SU-DHL-6 (cell line): ENCODE results near the gene TLK2.

ENCODE experiments used
- H2AFZ ChIP-seq: fragments of 200-600 bp; sonication (generic); 2 replicates; pipeline ENCODE4 v1.6.1; 2014; ENCODE audit warnings: low read depth, mild to moderate bottlenecking, moderate library complexity, mixed read lengths, antibody characterized with exemption, low read length; ENCODE audit not compliant: severe bottlenecking
- H3F3A ChIP-seq: fragments of 200-600 bp; shearing (Covaris generic); 2 replicates; pipeline ENCODE4 v1.6.0; 2016; ENCODE audit warnings: antibody characterized with exemption, mild to moderate bottlenecking; ENCODE audit not compliant: insufficient read depth
- H3K27ac ChIP-seq: fragments of 200-600 bp; sonication (generic); 2 replicates; pipeline ENCODE4 v1.5.1; 2016; ENCODE audit warnings: low read depth, mild to moderate bottlenecking, low read length, moderate library complexity, mixed read lengths
- H3K27me3 ChIP-seq: fragments of 200-600 bp; sonication (generic), shearing (Covaris generic); 2 replicates; pipeline ENCODE4 v1.6.0; 2014; ENCODE audit warnings: mild to moderate bottlenecking, low read length
- H3K36me3 ChIP-seq: fragments of 200-600 bp; sonication (generic); 2 replicates; pipeline ENCODE4 v1.6.1; 2014; ENCODE audit warnings: mild to moderate bottlenecking, low read length, mixed read lengths
- H3K4me2 ChIP-seq: fragments of 300-600, 200-600 bp; shearing (Covaris generic), sonication (generic); 2 replicates; pipeline ENCODE4 v1.6.0; 2014; ENCODE audit warnings: low read length, low read depth, mild to moderate bottlenecking; ENCODE audit not compliant: poor library complexity, severe bottlenecking
- H3K4me3 ChIP-seq: fragments of 200-600 bp; sonication (generic); 2 replicates; pipeline ENCODE4 v1.5.1; 2014; ENCODE audit warnings: antibody characterized with exemption, low read length, mild to moderate bottlenecking, mixed read lengths; ENCODE audit not compliant: insufficient read depth, poor library complexity, severe bottlenecking
- H3K79me2 ChIP-seq: fragments of 200-600 bp; sonication (generic); 2 replicates; pipeline ENCODE4 v1.6.1; 2014; ENCODE audit warnings: mild to moderate bottlenecking, low read length, moderate library complexity; ENCODE audit not compliant: insufficient read depth
- H3K9ac ChIP-seq: fragments of 200-600 bp; sonication (generic); 2 replicates; pipeline ENCODE4 v1.7.0; 2014; ENCODE audit warnings: mild to moderate bottlenecking, low read length
- H3K9me2 ChIP-seq: fragments of 200-600 bp; sonication (generic); replicated peaks from 2 replicates; pipeline ENCODE4 v1.6.1; 2014; ENCODE audit warnings: low read length; ENCODE audit not compliant: insufficient read depth
- H3K9me3 ChIP-seq: fragments of 200-600 bp; sonication (generic); 2 replicates; pipeline ENCODE4 v1.6.1; 2014; ENCODE audit warnings: low read length, mixed read lengths; ENCODE audit not compliant: insufficient read depth
- H4K20me1 ChIP-seq: fragments of 200-600 bp; sonication (generic); 2 replicates; pipeline ENCODE4 v1.6.1; 2014; ENCODE audit warnings: low read depth, mild to moderate bottlenecking, antibody characterized with exemption, low read length, moderate library complexity, mixed read lengths
- EZH2phosphoT487 ChIP-seq: fragments of 200-600 bp; sonication (generic), shearing (Covaris generic); conservative IDR thresholded peaks from 2 replicates; pipeline ENCODE4 v1.6.1; 2018; ENCODE audit warnings: mild to moderate bottlenecking, antibody characterized with exemption, low read length, moderate library complexity, mixed read lengths
- TF ChIP-seq, protein P1 (sequence below): fragments of 200-600 bp; sonication (generic); IDR thresholded peaks from one replicate; pipeline ENCODE4 v1.5.1; 2017; ENCODE audit warnings: antibody characterized with exemption, mild to moderate bottlenecking, low read length, moderate library complexity; ENCODE audit not compliant: insufficient read depth, poor library complexity, severe bottlenecking

TLK2 gene

DNA sequence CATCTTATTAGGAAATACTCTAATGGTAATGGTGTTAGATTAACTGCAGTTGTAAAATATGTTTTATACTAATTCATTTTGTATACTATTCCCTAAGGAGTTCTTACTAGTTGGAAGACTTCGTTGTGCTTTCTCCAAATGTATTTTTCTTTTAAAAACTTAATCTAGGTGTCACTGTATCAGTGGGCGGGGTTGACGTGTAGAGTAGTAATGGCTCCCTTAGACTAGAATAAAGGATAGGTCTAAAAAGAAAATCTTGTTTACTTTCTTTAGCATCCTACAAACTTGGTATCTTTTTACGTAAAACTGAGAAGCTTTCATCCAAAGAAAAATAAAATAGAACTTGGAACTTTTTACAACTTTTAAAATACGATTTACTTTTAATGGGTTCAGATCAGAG, 93.9 kb downstream of the TLK2 start:
- H2AFZ ChIP-seq = no peak overlapping the region
- no peak overlapping the region for H3K4me2 ChIP-seq
- no peaks in the 10 kb centered on the region for H3K9me2 ChIP-seq
- no peak overlapping the region for H3K27ac ChIP-seq
- H3K4me3 ChIP-seq = no peak overlapping the region
- H3K36me3 ChIP-seq = peaks cover 16% of the 10 kb centered on the region; the same call in 1 of the 2 replicates
- H3K9ac ChIP-seq = no peak overlapping the region
- H4K20me1 ChIP-seq = no peaks in the 10 kb centered on the region
- TF ChIP-seq, protein P1, sequence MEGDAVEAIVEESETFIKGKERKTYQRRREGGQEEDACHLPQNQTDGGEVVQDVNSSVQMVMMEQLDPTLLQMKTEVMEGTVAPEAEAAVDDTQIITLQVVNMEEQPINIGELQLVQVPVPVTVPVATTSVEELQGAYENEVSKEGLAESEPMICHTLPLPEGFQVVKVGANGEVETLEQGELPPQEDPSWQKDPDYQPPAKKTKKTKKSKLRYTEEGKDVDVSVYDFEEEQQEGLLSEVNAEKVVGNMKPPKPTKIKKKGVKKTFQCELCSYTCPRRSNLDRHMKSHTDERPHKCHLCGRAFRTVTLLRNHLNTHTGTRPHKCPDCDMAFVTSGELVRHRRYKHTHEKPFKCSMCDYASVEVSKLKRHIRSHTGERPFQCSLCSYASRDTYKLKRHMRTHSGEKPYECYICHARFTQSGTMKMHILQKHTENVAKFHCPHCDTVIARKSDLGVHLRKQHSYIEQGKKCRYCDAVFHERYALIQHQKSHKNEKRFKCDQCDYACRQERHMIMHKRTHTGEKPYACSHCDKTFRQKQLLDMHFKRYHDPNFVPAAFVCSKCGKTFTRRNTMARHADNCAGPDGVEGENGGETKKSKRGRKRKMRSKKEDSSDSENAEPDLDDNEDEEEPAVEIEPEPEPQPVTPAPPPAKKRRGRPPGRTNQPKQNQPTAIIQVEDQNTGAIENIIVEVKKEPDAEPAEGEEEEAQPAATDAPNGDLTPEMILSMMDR = no peak
- TF ChIP-seq EZH2phosphoT487 = no peak
- no peaks in the 10 kb centered on the region for H3K27me3 ChIP-seq
- H3F3A ChIP-seq = no peaks in the 10 kb centered on the region
- H3K79me2 ChIP-seq = no peaks in the 10 kb centered on the region
- H3K9me3 ChIP-seq = no peaks in the 10 kb centered on the region

DNA sequence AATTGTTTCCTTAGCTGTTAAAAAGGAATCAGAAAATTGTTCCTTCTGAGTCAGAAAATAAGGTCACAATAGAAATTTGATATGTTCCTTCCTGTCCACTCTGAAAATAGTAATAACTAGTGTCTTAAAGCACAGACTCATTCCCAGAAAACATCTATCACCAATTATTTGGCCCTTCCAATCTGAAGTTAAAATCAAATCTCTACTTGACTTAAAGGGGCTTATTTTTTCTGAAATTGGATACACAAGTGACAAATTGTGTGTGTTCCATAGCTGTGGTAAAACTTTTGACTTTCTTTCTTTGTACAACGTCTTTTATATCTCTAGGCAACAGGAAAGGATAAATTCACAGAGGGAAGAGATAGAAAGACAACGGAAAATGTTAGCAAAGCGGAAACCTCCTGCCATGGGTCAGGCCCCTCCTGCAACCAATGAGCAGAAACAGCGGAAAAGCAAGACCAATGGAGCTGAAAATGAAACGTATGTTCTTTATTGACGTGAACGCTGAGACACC, 94.3 kb downstream of the TLK2 start:
- H3K9me2 ChIP-seq = no peaks in the 10 kb centered on the region
- no peak for TF ChIP-seq EZH2phosphoT487
- TF ChIP-seq, protein P1 = no peak
- no peaks in the 10 kb centered on the region for H3F3A ChIP-seq
- no peak overlapping the region for H3K4me3 ChIP-seq
- H3K27ac ChIP-seq = no peak overlapping the region
- H2AFZ ChIP-seq = no peak overlapping the region
- H3K4me2 ChIP-seq = no peak overlapping the region
- no peaks in the 10 kb centered on the region for H3K9me3 ChIP-seq
- no peaks in the 10 kb centered on the region for H3K27me3 ChIP-seq
- H3K36me3 ChIP-seq = peaks cover 16% of the 10 kb centered on the region; the same call in 1 of the 2 replicates
- no peak overlapping the region for H3K9ac ChIP-seq
- H3K79me2 ChIP-seq = no peaks in the 10 kb centered on the region
- H4K20me1 ChIP-seq = no peaks in the 10 kb centered on the region

GRCh38 chr17:62573480-62574117, 95.0 kb downstream of the TLK2 start:
- Histone ChIP-seq H3K36me3 (peaks cover 16% of the 10 kb centered on the region; the same call in 1 of the 2 replicates), H3K27me3 (no peaks in the 10 kb centered on the region), H3F3A (no peaks in the 10 kb centered on the region), H3K79me2 (no peaks in the 10 kb centered on the region; the same call in 1 of the 2 replicates), H3K9me3 (no peaks in the 10 kb centered on the region), H3K9me2 (no peaks in the 10 kb centered on the region), H3K4me2 (no peak overlapping the region), H4K20me1 (no peaks in the 10 kb centered on the region), H3K4me3 (no peak overlapping the region), H2AFZ (no peak overlapping the region), H3K27ac (no peak overlapping the region), H3K9ac (no peak overlapping the region)
- TF ChIP-seq, protein P1 = no peak
- TF ChIP-seq EZH2phosphoT487 = no peak
